Breast epithelium (tissue), 4 donors: ENCODE results near the gene SLAMF8. TPM values are rescaled to one million over a fixed set of nuclear protein-coding genes. Genes with fewer than 3 reads are reported as not detected.

Experiments used
- DNase-seq, 2 donors: peaks; one replicate each; pipeline ENCODE4 v3.0.0-alpha.2; 2019; ENCODE audit warnings: low spot score in 2 of 2
- H3K27ac ChIP-seq, 2 donors: fragments of 200-600 bp; sonication (generic) in 1 of 2; one replicate each; pipeline ENCODE4 v1.5.1; 2016 to 2019; ENCODE audit warnings: mild to moderate bottlenecking in 1 of 2
- H3K27me3 ChIP-seq, 2 donors: fragments of 200-600 bp; sonication (generic) in 1 of 2; one replicate each; pipeline versions ENCODE4 v1.5.1 to v1.6.0; 2017 to 2019; ENCODE audit warnings: control low read depth in 1 of 2, mild to moderate bottlenecking in 1 of 2
- H3K36me3 ChIP-seq: fragments of 200-600 bp; one replicate; pipeline ENCODE4 v1.5.1; 2019
- H3K4me1 ChIP-seq, 2 donors: fragments of 200-600 bp; sonication (generic); one replicate each; pipeline ENCODE4 v1.5.1; 2016 to 2019; ENCODE audit warnings: control low read depth in 1 of 2
- H3K4me3 ChIP-seq, 3 donors: fragments of 200-600 bp; sonication (generic); 1 replicate in 2 of 3; 2 replicates in 1 of 3; pipeline ENCODE4 v1.5.1; 2016 to 2019; ENCODE audit warnings: mild to moderate bottlenecking in 3 of 3, moderate library complexity in 2 of 3
- H3K9me3 ChIP-seq, 2 donors: fragments of 200-600 bp; sonication (generic) in 1 of 2; one replicate each; pipeline ENCODE4 v1.5.1; 2016 to 2019; ENCODE audit warnings: control low read depth in 1 of 2
- CTCF ChIP-seq, 3 donors: fragments of 450-650 bp; IDR thresholded peaks; one replicate each; pipeline ENCODE4 v1.5.1; 2016 to 2017; ENCODE audit warnings: antibody characterized with exemption in 3 of 3, mild to moderate bottlenecking in 3 of 3, moderate library complexity in 3 of 3
- POLR2A ChIP-seq: fragments of 450-650 bp; IDR thresholded peaks from one replicate; pipeline ENCODE4 v1.6.1; 2016; ENCODE audit warnings: antibody characterized with exemption, mild to moderate bottlenecking, moderate library complexity
- POLR2AphosphoS5 ChIP-seq, 3 donors: sonication (generic); formaldehyde crosslinking; IDR thresholded peaks; one replicate each; pipeline ENCODE4 v1.6.1; 2017; ENCODE audit warnings: antibody characterized with exemption in 3 of 3
- intact Hi-C: fragments of 100-400 bp; cut with DNase I; formaldehyde crosslinking; loops from one replicate; pipeline ENCODE4 v1.15.1; 2023; ENCODE audit warnings: low total_unique reads
- total RNA-seq, 3 donors: library from RNA; depleted of rRNA; stranded (reverse); fragments of >200 nt; gene quantifications; one replicate each; pipeline ENCODE4 v1.1.0, GENCODE V29; 2016

Gene SLAMF8
- total RNA-seq, 3 donors from 2014 or later, result 2.3 to 15.4 (median 12.3) TPM

DNA sequence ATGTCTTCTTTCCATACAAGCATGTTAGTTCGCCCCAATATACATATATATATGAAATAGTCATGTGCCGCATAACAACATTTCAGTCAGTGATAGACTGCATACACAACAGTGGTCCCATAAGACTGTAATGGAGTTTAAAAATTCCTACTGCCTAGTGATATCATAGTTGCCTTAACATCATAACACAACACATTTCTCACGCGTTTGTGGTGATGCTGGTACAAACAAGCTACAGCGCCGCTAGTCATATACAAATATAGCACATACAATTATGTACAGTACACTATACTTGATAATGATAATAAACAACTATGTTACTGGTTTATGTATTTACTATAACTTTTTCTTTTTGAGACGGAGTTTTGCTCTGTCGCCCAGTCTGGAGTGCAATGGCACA lies 10.7 kb upstream of the SLAMF8 start:
- Histone ChIP-seq H3K4me1 (no peaks in the 10 kb centered on the region), H3K9me3 (no peaks in the 10 kb centered on the region), H3K27me3 (no peaks in the 10 kb centered on the region), H3K27ac (no peak overlapping the region), H3K36me3 (no peaks in the 10 kb centered on the region), H3K4me3 (no peak overlapping the region)
- TF ChIP-seq CTCF (IDR thresholded peaks at IDR 0.05) (no peak), POLR2AphosphoS5 (IDR thresholded peaks at IDR 0.05) (no peak), POLR2A (no peak)
- intact Hi-C loops, result no loop called here
- no peak for DNase-seq

DNA sequence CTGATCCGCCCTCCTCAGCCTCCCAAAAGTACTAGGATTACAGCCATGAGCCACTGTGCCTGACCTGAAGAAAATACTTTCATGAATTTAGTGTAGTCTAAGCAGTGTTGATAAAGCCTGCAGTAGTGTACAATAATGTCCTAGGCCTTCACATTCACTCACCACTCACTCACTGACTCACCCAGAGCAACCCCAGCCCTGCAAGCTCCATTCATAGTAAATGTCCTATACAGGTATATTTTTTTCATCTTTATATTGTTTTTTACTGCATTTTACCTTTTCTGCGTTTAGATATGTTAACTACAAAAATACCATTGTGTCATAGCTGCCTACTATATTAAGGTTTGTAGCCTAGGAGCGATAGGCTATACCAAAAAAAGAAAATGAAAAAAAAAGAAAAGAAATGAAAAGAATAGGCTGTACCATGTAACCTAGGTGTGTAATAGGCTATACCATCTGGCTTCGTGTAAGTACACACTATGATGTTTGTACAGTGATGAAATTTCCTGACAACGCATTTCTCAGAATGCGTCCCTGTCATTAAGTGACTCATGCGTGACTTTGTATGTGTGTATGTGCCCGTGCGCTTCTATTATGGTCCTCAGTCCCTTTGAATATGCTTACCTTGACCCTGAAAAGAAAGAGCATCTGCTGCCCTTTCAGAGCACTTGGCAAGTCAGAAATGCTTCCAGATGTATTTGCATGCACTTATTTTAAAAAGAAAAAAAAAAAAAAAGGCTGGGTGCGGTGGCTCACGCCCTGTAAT lies 9.2 kb upstream of the SLAMF8 start:
- no peak for DNase-seq
- Histone ChIP-seq H3K4me1 (no peaks in the 10 kb centered on the region), H3K9me3 (no peaks in the 10 kb centered on the region), H3K27ac (no peak overlapping the region), H3K4me3 (no peak overlapping the region), H3K27me3 (peaks cover 0 to 3% of the 10 kb centered on the region in 2 donors), H3K36me3 (no peaks in the 10 kb centered on the region)
- intact Hi-C loops, result no loop called here
- no peak for TF ChIP-seq POLR2AphosphoS5 (IDR thresholded peaks at IDR 0.05)
- no peak for TF ChIP-seq CTCF (IDR thresholded peaks at IDR 0.05)
- TF ChIP-seq POLR2A, result no peak

- no peak for DNase-seq
- Histone ChIP-seq H3K4me3 (no peak overlapping the region), H3K27me3 (peaks cover 0 to 7% of the 10 kb centered on the region in 2 donors), H3K9me3 (no peaks in the 10 kb centered on the region), H3K27ac (no peak overlapping the region), H3K4me1 (no peaks in the 10 kb centered on the region), H3K36me3 (no peaks in the 10 kb centered on the region)
- TF ChIP-seq POLR2A (no peak), CTCF (IDR thresholded peaks at IDR 0.05) (no peak), POLR2AphosphoS5 (IDR thresholded peaks at IDR 0.05) (no peak)
- intact Hi-C loops, result no loop called here
Observed at GRCh38 chr1:159821171-159821867, 5.4 kb upstream of the SLAMF8 start.

DNA sequence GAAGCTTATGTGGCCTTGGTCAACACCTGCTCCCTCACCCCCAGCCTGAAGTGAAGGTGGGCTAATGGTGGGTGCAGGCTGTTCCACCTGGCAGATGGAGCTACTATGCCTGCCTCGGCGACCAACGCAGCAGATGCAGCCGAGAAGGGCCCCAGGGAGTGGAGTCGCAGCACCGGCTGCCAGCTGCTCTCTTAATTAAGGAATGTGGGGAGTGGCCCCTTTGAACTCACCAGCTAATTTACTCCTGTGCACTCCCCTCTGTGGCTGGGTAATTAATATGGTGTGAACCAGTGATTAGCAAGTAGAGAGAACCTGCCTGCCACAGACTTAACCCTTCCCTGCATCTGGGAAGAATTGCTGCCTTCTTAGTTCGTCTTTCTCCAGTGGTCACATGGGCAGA lies 3.3 kb upstream of the SLAMF8 start:
- no peak overlapping the region for H3K27ac ChIP-seq
- no peaks in the 10 kb centered on the region for H3K36me3 ChIP-seq
- DNase-seq, result no peak
- TF ChIP-seq POLR2AphosphoS5 (IDR thresholded peaks at IDR 0.05), result no peak
- no peak for TF ChIP-seq POLR2A
- TF ChIP-seq CTCF (IDR thresholded peaks at IDR 0.05), result no peak
- intact Hi-C loops, result no loop called here
- no peaks in the 10 kb centered on the region for H3K9me3 ChIP-seq
- no peaks in the 10 kb centered on the region for H3K4me1 ChIP-seq
- no peak overlapping the region for H3K4me3 ChIP-seq
- H3K27me3 ChIP-seq, result peaks cover 0 to 7% of the 10 kb centered on the region in 2 donors

- intact Hi-C loops, result no loop called here
Observed at GRCh38 chr1:159825564-159825963, 1.1 kb upstream of the SLAMF8 start.

More at GRCh38 chr1:159825564-159825963, 1.1 kb upstream of the SLAMF8 start:
- H3K4me1 ChIP-seq, result no peaks in the 10 kb centered on the region
- H3K27ac ChIP-seq, result no peak overlapping the region
- no peaks in the 10 kb centered on the region for H3K36me3 ChIP-seq
- peaks cover 0 to 7% of the 10 kb centered on the region in 2 donors for H3K27me3 ChIP-seq
- no peak overlapping the region for H3K4me3 ChIP-seq
- no peak for DNase-seq
- TF ChIP-seq POLR2A (no peak), CTCF (IDR thresholded peaks at IDR 0.05) (no peak), POLR2AphosphoS5 (IDR thresholded peaks at IDR 0.05) (no peak)
- H3K9me3 ChIP-seq, result no peaks in the 10 kb centered on the region
